A549 treated with AZD2906 at 1 μM for 4 hours (cell line): ENCODE data around the gene CERS4. TPM values are rescaled to one million over a fixed set of nuclear protein-coding genes. Genes with fewer than 3 reads are reported as not detected.

ENCODE experiments used
- total RNA-seq: library from RNA; stranded (reverse); fragments of 200-300 nt; extraction: Qiagen RNA extraction; gene quantifications from 5 replicates; pipeline ENCODE4 v1.2.3, GENCODE V29; 2022

Gene CERS4
- 1.8 to 3.8 TPM (median 3.3 TPM) in 5 replicates for total RNA-seq

GRCh38 chr19:8208922-8209461 lies at the start of gene CERS4:
Gene CERS4 (plus strand): TSS chr19:8209370. CDS start chr19:8251077, 41,707 bp downstream.

GRCh38 chr19:8307965-8308866 lies 99.0 kb downstream of the CERS4 start, which contains the start of gene CD320:
Gene CD320 (minus strand): TSS chr19:8308358. CDS start chr19:8308290, 68 bp downstream.

Other genes starting within 250 kb of the CERS4 start
- 60.3 to 70.8 TPM (median 65.5 TPM) in 5 replicates for gene ELAVL1, start 203.7 kb upstream of the CERS4 start, total RNA-seq
- not detected in 5 replicates for gene CCL25, start 156.6 kb upstream of the CERS4 start, total RNA-seq
- gene FBN3, start 59.8 kb upstream of the CERS4 start, total RNA-seq, result not detected in 5 replicates
- 62.3 to 104 TPM (median 94.9 TPM) in 5 replicates for gene CD320, start 99.0 kb downstream of the CERS4 start, total RNA-seq
- gene NDUFA7, start 112.0 kb downstream of the CERS4 start, total RNA-seq, result 77.5 to 97.5 TPM (median 95.6 TPM) in 5 replicates
- gene RPS28, start 112.1 kb downstream of the CERS4 start, total RNA-seq, result 383 to 995 TPM (median 918 TPM) in 5 replicates
- gene KANK3, start 133.9 kb downstream of the CERS4 start, total RNA-seq, result 5.6 to 7.6 TPM (median 7.1 TPM) in 5 replicates
- gene ANGPTL4, start 154.8 kb downstream of the CERS4 start, total RNA-seq, result 550 to 726 TPM (median 658 TPM) in 5 replicates
- 100 to 115 TPM (median 101 TPM) in 5 replicates for gene RAB11B, start 181.0 kb downstream of the CERS4 start, total RNA-seq
- gene MARCHF2, start 203.9 kb downstream of the CERS4 start, total RNA-seq, result 15.9 to 20.8 TPM (median 20.4 TPM) in 5 replicates
- gene HNRNPM, start 235.6 kb downstream of the CERS4 start, total RNA-seq, result 229 to 306 TPM (median 241 TPM) in 5 replicates